Stimulated activated CD8-positive, alpha-beta memory T cell treated with anti-CD3 and anti-CD28 coated beads, Interleukin-12 subunit alpha, Interleukin-12 subunit beta, amount 100 ng/mL, for 1 hour (primary cell): ENCODE data around the gene THAP8.
A peak's percentile ranks its signal among the peaks of the same experiment; 100 is the strongest.

Source experiments
- DNase-seq: peaks from one replicate; pipeline ENCODE4 v3.0.0-alpha.2; 2020; ENCODE audit warnings: low read depth

THAP8 gene

GRCh38 chr19:36054119-36054732 is at the start of gene THAP8:
THAP8 (minus strand) TSS chr19:36054285; CDS start chr19:36054217, 68 bp downstream.
- DNase-seq, result peak; percentile 100

DNA sequence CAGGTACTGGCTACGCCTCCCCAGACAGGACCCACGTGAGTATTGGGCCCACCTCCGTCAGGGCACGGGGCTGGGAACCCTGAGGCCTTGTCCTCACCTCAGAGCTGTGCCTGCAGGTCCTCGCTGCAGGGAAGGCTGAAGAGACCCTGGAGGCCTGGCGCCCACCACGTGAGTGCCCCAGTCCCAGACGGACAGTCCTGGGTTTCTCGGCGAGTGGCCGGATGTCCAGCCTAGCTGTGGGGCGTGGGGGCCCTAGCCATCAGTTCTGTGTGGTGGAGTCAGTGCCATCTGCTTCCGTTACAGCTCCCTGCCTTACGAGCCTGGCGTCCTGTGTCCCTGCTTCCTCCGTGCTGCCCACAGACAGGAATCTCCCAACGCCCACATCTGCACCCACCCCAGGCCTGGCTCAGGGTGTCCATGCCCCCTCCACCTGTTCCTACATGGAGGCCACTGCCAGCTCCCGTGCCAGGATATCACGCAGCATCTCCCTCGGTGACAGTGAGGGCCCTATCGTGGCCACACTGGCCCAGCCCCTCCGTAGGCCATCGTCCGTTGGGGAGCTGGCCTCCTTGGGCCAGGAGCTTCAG is 49.0 kb upstream of the THAP8 start:
- DNase-seq, result no peak

DNA sequence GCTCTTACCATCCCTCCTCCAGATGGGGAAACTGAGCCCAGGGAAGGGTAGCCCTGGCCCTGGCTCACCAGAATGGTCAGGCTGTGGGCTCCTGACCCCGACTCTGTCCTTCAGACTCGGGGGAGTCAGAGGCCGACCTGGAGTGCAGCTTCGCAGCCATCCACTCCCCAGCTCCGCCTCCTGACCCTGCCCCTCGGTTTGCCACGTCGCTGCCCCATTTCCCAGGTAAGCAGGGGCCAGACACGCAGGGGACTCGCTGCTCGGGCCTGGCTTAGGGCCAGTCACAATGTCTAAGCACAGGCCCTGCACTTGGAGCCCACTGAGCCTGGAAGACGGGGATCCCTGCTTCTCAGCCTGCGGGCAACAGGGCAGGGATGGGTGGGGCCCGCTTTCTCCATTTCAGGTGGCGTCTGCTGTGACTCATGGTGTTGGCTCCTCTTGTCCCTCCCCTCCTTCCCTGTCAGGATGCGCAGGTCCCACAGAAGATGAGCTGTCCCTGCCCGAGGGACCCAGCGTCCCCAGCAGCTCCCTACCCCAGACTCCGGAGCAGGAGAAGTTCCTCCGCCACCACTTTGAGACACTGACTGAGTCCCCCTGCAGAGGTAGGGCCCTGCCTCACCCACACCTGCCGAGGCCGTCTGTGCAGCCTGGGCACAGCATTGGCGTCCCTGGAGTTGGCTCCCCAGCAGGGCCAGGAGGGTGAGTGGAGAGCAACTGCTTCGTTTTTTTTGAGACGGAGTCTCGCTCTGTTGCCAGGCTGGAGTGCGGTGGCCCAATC is 47.7 kb upstream of the THAP8 start:
- no peak for DNase-seq

DNA sequence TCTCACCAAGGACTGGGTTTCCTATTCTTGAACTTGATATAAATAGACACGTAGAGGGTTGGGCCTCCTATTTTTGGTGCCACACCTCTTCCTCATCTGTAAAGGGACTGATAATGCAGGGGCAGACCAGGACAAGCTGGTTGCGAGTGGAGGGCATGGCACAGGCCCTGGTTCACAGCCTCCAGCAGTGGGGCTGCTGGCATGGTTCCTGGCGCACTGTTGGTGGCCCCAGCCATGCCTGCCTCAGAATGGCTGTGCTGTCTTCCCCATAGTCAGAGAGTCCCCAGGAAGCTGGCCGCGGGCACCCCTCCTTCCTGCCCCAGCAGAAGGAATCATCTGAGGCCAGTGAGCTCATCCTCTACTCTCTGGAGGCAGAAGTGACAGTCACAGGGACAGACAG is 46.4 kb upstream of the THAP8 start:
- no peak for DNase-seq

- DNase-seq, result no peak
Observed at GRCh38 chr19:36099166-36099785, 45.2 kb upstream of the THAP8 start.

GRCh38 chr19:36097036-36097435 is 43.0 kb upstream of the THAP8 start:
- DNase-seq, result no peak

DNA sequence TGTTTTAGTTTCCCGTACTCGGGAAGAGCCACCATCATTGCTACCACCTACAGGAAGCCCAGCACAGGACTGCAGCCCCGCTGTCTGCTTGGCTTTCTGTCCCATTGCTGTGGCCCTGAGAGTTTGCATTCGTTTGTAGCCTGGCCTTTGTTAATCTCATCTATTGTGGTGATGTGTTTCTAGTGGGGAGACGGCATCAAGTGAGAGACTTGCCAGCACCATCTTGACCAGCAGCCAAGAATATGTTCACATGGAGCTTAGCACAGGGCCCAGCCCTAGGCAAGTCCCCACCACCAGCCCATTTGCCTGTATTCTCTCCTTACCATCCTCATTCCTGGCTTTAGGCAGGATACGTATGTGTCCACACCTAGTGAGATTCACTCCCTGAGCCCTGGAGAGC is 39.6 kb upstream of the THAP8 start:
- DNase-seq, result no peak

DNA sequence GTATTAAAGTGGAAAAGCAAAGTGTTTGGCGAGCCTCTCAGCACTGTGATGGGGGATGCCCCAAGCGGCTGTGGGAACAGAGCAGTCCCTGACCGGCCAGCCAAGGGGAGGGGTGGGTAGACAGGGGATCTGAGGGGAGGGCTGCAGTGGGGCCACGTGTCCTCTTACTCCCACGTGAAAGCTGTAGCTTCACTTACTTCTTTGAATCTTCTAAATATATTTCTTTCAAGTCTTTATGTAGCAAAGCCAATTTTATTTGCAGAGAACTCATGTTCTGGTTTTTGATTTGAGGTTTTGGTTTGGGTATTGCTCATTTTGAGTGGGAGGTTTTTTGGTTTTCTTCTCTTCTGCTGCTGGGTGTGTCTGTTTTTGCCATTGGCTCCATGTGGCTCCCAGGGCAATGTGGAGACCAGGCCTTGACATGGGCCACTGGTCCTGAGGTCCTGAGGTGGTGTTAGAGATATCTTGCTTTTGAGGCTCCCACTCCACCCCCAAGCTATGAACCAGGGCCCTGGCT is 39.1 kb upstream of the THAP8 start:
- DNase-seq, result no peak

DNA sequence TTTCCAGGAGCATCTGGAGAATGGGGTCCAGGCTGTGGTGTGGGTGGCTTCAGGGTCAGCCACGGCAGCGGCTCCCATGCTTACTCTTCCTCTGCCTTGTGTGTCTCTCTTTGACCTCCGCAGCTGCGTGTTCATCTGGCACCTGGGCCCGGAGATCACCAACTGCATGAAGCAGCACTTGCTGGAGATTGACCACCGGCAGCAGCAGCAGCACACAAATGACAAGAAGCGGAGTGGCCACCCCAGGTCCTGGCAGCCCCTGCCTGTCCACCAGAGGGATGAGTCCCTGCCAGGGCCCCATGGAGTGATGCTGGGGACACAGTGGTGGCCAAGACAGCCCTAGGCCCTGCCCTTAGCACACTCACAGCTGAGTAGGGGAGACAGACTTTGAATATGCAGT is 38.5 kb upstream of the THAP8 start:
- no peak for DNase-seq

- no peak for DNase-seq
Observed at GRCh38 chr19:36090910-36091695, 37.0 kb upstream of the THAP8 start.

DNA sequence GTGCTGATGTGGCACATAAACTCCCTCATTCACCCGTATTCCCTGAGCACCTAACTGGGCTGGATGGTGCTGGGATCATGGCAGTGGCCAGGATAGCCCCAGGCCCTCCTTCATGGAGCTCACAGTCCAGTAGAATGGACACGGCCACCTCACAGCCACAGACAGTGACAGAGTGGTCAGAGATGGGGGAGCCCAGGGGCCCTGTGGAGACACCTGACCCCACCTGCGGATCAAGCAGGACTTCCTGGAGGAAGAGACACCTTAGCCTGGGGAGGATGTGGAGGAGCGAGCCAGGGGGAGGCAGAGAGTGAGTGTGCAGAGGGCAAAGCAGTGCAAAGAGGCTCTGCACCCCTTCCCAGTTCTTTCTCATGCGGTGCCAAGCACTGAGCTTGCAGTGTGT is 35.8 kb upstream of the THAP8 start:
- DNase-seq, result no peak

GRCh38 chr19:36086326-36086725 is 32.2 kb upstream of the THAP8 start:
- no peak for DNase-seq

- DNase-seq, result no peak
Observed at GRCh38 chr19:36084231-36085009, 30.3 kb upstream of the THAP8 start.

- no peak for DNase-seq
Observed at GRCh38 chr19:36082916-36083315, 28.8 kb upstream of the THAP8 start.

DNA sequence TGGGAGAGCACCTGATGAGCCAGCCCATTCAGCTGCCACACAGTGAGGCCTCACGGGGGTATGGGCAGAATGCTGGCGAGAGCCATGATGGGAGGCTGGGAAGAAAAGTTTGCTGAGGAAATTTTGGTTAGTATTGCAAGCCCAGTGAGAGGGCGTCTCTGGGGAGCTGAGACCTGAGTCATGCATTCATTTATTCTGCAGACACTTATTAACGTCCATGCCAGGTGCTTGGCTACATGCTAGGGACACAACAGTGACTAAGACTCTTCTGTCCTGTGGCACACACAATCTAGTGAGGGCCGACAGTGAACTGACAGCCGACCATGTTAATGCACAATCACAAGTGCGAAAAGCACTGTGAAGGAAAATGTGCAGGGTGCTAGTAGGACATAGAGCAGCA is 27.8 kb upstream of the THAP8 start:
- DNase-seq, result no peak

- DNase-seq, result no peak
Observed at GRCh38 chr19:36081385-36081784, 27.3 kb upstream of the THAP8 start.

DNA sequence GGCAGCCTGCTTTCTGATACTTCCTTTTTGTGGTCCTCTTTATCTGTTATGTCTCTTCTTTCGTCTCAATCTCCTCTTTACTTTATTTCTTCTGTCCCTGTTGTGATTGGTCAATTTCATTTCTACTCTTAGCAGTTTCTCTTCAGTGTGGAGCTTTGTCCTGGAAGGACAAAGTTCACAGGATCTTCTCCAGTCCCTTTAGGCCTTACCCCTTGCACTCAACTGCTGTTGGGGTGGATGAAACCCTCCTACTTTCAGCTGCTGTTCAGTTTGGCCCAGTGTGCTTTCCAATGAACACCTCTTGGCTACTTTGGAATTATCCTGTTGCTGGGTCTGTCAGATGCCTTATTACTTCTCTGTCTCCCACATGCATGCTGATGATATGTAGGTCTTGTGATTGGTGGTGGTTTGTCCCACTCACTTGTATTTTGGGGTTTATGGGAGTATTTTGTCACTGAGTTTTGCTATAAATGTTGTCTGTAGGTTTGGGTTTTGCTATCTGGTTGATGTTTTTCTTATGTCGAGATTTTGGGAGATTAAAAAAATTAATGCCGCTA is 25.4 kb upstream of the THAP8 start:
- DNase-seq, result no peak

DNA sequence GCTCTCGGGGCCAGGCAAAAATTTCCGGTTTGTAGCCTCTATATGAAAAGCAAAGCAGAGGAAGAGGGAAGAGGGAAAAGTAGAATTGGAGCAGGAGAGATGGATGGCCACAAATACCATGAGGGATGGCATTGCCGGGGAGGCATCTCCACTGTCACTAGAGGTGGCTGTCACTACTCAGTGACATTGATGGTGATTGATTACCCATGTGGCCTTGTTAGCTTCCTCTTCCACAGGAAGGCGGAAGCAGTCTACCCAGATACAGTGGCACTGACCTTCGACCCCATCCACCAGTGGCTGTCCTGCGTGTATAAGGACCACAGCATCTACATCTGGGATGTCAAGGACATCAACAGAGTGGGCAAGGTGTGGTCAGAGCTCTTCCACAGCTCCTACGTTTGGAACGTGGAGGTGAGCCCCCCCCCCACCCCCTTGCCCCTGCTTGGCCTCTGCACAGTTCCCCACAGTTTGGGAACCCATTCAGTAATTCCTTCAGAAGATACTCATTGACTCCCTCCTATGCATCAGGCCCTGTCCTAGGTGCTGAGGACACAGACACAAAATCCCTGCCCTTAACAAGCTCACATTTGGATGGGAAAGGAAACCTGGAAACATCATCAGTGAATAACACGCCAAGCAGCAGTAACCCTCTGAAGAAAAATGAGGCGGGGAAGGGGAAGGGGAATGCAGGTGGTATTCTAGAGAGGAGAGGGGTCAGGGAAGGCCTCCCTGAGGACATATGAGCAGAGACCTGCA is 19.2 kb upstream of the THAP8 start:
- no peak for DNase-seq

- no peak for DNase-seq
Observed at GRCh38 chr19:36072081-36072480, 18.0 kb upstream of the THAP8 start.
